Thyroid gland (tissue), 4 donors: ENCODE results near the gene ZNF700.
"Not testable (repeated sequence)": the region's sequence is repeated elsewhere in the genome, so short reads cannot be mapped to it uniquely, and the experiment has no call there.

Experiments used
- CTCF ChIP-seq, 6 experiments: fragments of 200-600 bp in 3 of 6; fragments of 450-650 bp in 3 of 6; sonication (generic) in 3 of 6; IDR thresholded peaks; one replicate each; pipeline ENCODE4 v1.5.1; 2016 to 2019; ENCODE audit warnings: antibody characterized with exemption in 6 of 6, mild to moderate bottlenecking in 2 of 6, inconsistent platforms in 1 of 6, moderate library complexity in 1 of 6
- POLR2A ChIP-seq, 2 donors: fragments of 450-650 bp; IDR thresholded peaks; one replicate each; pipeline ENCODE4 v1.6.1; 2017; ENCODE audit warnings: antibody characterized with exemption in 2 of 2, mild to moderate bottlenecking in 2 of 2, moderate library complexity in 1 of 2

- TF ChIP-seq CTCF, POLR2A (IDR thresholded peaks at IDR 0.05): not testable (repeated sequence)
Observed at GRCh38 chr19:11941361-11941887, 16.5 kb downstream of the ZNF700 start.
